HepG2 (cell line): ENCODE measurements around the gene ZWILCH. TPM values are rescaled to one million over a fixed set of nuclear protein-coding genes. Genes with fewer than 3 reads are reported as not detected.
A peak's percentile ranks its signal among the peaks of the same experiment; 100 is the strongest.

Source experiments
- ATAC-seq: fragments of 200-7000 bp; cut with Tn5 transposase; 3 replicates; pipeline ENCODE4 v1.9.1; 2020; ENCODE audit warnings: mild to moderate bottlenecking, moderate library complexity
- BruUV-seq: library from RNA; stranded (reverse); fragments of 400-500 nt; replicated peaks from 2 replicates; lab custom pipeline; 2021; lab: Mats Ljungman, UMichigan
- CTCF ChIA-PET: fragments of 300-600 bp; formaldehyde crosslinking; extraction: SDS; loops from one replicate; lab custom pipeline; 2021; ENCODE audit warnings: low total read pairs, inconsistent platforms, low intra/inter-chr PET ratio; lab: Yijun Ruan, JAX
- POLR2A ChIA-PET: fragments of 350-600 bp; sonication (Branson Sonifier 250); formaldehyde crosslinking; loops from one replicate; lab custom pipeline; 2020; ENCODE audit warnings: antibody characterized with exemption, inconsistent platforms; lab: Yijun Ruan, JAX
- DNase-seq: peaks from one replicate; pipeline ENCODE4 v3.0.0-alpha.2; 2015; ENCODE audit warnings: low spot score
- FAIRE-seq: peaks from 3 replicates; lab custom pipeline; 2011; peaks lifted over from hg19 to GRCh38; lab: Jason Lieb, UNC
- H2AFZ ChIP-seq: one replicate; pipeline ENCODE4 v1.6.1; 2011; ENCODE audit warnings: low read length, inconsistent platforms
- H3K27ac ChIP-seq: fragments of 300-600 bp; 3 replicates; pipeline ENCODE4 v1.8.0; 2011; ENCODE audit warnings: mixed run types, mild to moderate bottlenecking, mixed read lengths, low read length, inconsistent platforms; ENCODE audit not compliant: insufficient read depth; ENCODE audit errors: extremely low read length
- H3K27me3 ChIP-seq, 2 experiments: fragments of 200-600 bp in 1 of 2; 2 replicates in 1 of 2; 3 replicates in 1 of 2; pipeline versions ENCODE4 v1.6.0 to v1.8.0; 2011; ENCODE audit warnings: low read length in 2 of 2, mild to moderate bottlenecking in 2 of 2, moderate library complexity in 2 of 2, inconsistent platforms in 1 of 2; ENCODE audit not compliant: insufficient read depth in 2 of 2, control insufficient read depth in 1 of 2
- H3K36me3 ChIP-seq, 2 experiments: fragments of 200-600 bp in 1 of 2; replicated peaks in 1 of 2; 2 replicates in 1 of 2; 3 replicates in 1 of 2; pipeline versions ENCODE4 v1.5.1 to v1.8.0; 2011; ENCODE audit warnings: low read length in 2 of 2, inconsistent platforms in 1 of 2; ENCODE audit not compliant: insufficient read depth in 2 of 2, control insufficient read depth in 1 of 2
- H3K4me1 ChIP-seq: 2 replicates; pipeline ENCODE4 v1.5.1; 2012; ENCODE audit warnings: low read length, inconsistent platforms; ENCODE audit not compliant: insufficient read depth
- H3K4me2 ChIP-seq: 2 replicates; pipeline ENCODE4 v1.6.0; 2011; ENCODE audit warnings: low read depth, low read length, inconsistent platforms
- H3K4me3 ChIP-seq, 3 experiments: fragments of 200-600 bp in 1 of 3; sonication (generic), shearing (Covaris generic) in 1 of 3; replicated peaks in 1 of 3; 2 replicates each; pipeline ENCODE4 v1.5.1; 2011 to 2016; ENCODE audit warnings: low read length in 3 of 3, inconsistent platforms in 2 of 3, low read depth in 2 of 3, mild to moderate bottlenecking in 2 of 3, control low read depth in 1 of 3, mixed read lengths in 1 of 3; ENCODE audit not compliant: insufficient read depth in 1 of 3
- H3K79me2 ChIP-seq: one replicate; pipeline ENCODE4 v1.6.1; 2011; ENCODE audit warnings: low read length, inconsistent platforms; ENCODE audit not compliant: insufficient read depth
- H3K9ac ChIP-seq: 2 replicates; pipeline ENCODE4 v1.6.0; 2011; ENCODE audit warnings: mild to moderate bottlenecking, low read depth, low read length, inconsistent platforms; ENCODE audit not compliant: insufficient read depth
- H3K9me3 ChIP-seq: 2 replicates; pipeline ENCODE4 v1.5.1; 2012; ENCODE audit warnings: mild to moderate bottlenecking, low read length
- H4K20me1 ChIP-seq: 2 replicates; pipeline ENCODE4 v1.6.0; 2011; ENCODE audit warnings: inconsistent platforms, mild to moderate bottlenecking, low read length, moderate library complexity; ENCODE audit not compliant: insufficient read depth
- CENPX ChIP-seq: sonication (generic); formaldehyde crosslinking; IDR thresholded peaks from 2 replicates; pipeline ENCODE4 v1.9.0; 2021; ENCODE audit warnings: mild to moderate bottlenecking, missing genetic modification reagents, moderate library complexity
- CTCF ChIP-seq: sonication (generic); formaldehyde crosslinking; IDR thresholded peaks from 2 replicates; pipeline ENCODE4 v1.5.0; 2020; ENCODE audit warnings: mild to moderate bottlenecking, missing genetic modification reagents, moderate library complexity
- ELF1 ChIP-seq: sonication (generic); formaldehyde crosslinking; IDR thresholded peaks from 2 replicates; pipeline ENCODE4 v1.4.0; 2020; ENCODE audit warnings: missing genetic modification reagents
- MAFG ChIP-seq: sonication (generic); formaldehyde crosslinking; IDR thresholded peaks from 2 replicates; pipeline ENCODE4 v1.5.1; 2020; ENCODE audit warnings: mild to moderate bottlenecking, missing genetic modification reagents
- MLLT10 ChIP-seq: sonication (generic); formaldehyde crosslinking; IDR thresholded peaks from 2 replicates; pipeline ENCODE4 v1.4.0; 2020; ENCODE audit warnings: missing genetic modification reagents
- STAG1 ChIP-seq: sonication (generic); formaldehyde crosslinking; IDR thresholded peaks from 2 replicates; pipeline ENCODE4 v1.4.0; 2020; ENCODE audit warnings: missing genetic modification reagents
- TBX3 ChIP-seq: fragments of 450-650 bp; IDR thresholded peaks from 2 replicates; pipeline ENCODE4 v1.6.1; 2017; ENCODE audit warnings: antibody characterized with exemption, mild to moderate bottlenecking, inconsistent platforms, borderline replicate concordance
- ZNF121 ChIP-seq: sonication (generic); formaldehyde crosslinking; IDR thresholded peaks from 2 replicates; pipeline ENCODE4 v1.5.0; 2020; ENCODE audit warnings: mild to moderate bottlenecking, missing genetic modification reagents
- WGBS: methylation state at CpG from one replicate; pipeline ENCODE4 v1.1.6; 2017; ENCODE audit warnings: low lambda C conversion rate; 5-methylcytosine and 5-hydroxymethylcytosine counted together
- in situ Hi-C: cut with HindIII; loops from 2 replicates; pipeline ENCODE4 v1.10.0; 2017; ENCODE audit warnings: low pct_unique_long_range_greater_than_20kb; ENCODE audit not compliant: extremely low pct_ligation_motif_present
- intact Hi-C: fragments of 100-400 bp; cut with micrococcal nuclease; formaldehyde crosslinking; loops from one replicate; pipeline ENCODE4 v1.10.0; 2022; ENCODE audit not compliant: unreplicated experiment
- polyA plus RNA-seq, 8 experiments: library from polyadenylated mRNA; depleted of rRNA in 3 of 8; stranded (reverse) in 7 of 8; unstranded in 1 of 8; fragments of >200 nt; fragmentation: Illumina TruSeq in 4 of 8; extraction: Trizol in 4 of 8; gene quantifications; 2 replicates each; pipeline versions ENCODE4 v1.2.1 to v1.2.3, GENCODE V29; 2011 to 2016; ENCODE audit warnings: low read depth in 4 of 8, missing spikeins in 1 of 8, mixed read lengths in 1 of 8; ENCODE audit not compliant: insufficient read depth in 1 of 8
- total RNA-seq, 5 experiments: library from RNA; depleted of rRNA; stranded (reverse); fragments of >200 nt; fragmentation: Illumina TruSeq; extraction: Trizol; gene quantifications; 2 replicates each; pipeline ENCODE4 v1.2.3, GENCODE V29; 2016; ENCODE audit warnings: low read depth in 1 of 5
- TF ChIP-seq, protein P1 (sequence below): IDR thresholded peaks from 2 replicates; pipeline ENCODE4 v1.6.1; 2016; ENCODE audit warnings: missing compliant biosample characterization, missing genetic modification reagents, borderline replicate concordance

ZWILCH gene
- total and polyA plus RNA-seq, 2 of the 13 experiments (the other 11 are each of a cell fraction or from before 2014, with no cell fraction given), result 9.5 to 27.8 TPM

- TF ChIP-seq TBX3 (no peak), MLLT10 (CRISPR knock-in tag) (no peak), ZNF121 (no peak), MAFG (CRISPR knock-in tag) (no peak), CENPX (CRISPR knock-in tag) (no peak)
Measured at GRCh38 chr15:66593219-66593780, 88.2 kb downstream of the ZWILCH start (continued).

DNA sequence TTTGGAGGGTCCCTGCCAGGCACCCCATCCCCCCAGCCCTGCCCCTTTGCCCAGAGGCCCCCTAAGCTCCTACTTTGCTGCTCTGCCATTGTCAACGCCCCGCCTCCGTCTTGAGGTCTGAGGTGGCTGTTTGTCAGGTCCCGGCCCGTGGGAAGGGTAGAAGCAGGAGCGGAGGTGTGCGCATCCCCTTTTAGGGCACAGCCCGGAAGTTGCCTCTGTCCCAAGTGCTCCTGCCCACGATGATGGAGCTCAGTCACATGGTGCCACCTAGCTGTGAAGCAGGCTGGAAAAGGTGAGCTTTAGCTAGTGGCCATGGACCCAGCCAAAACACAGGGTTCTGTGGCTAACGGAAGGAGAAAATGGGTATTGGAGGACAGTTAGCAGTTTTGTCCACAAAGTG lies 89.2 kb downstream of the ZWILCH start:
- H3K79me2 ChIP-seq, result no peaks in the 10 kb centered on the region
- no peak overlapping the region for H3K4me3 ChIP-seq
- H3K27me3 ChIP-seq, result no peaks in the 10 kb centered on the region; a peak in 1 of 5 replicates
- WGBS, result 64% methylated on average over 9 of the region's 10 CpGs
- H3K4me2 ChIP-seq, result no peak overlapping the region
- in situ Hi-C loops (no loop called here), intact Hi-C loops (no loop called here)
- ATAC-seq (peak; percentile 51; the same call in 2 of the 3 replicates), DNase-seq (no peak), FAIRE-seq (no peak)
- H3K9ac ChIP-seq, result no peak overlapping the region
- no peak overlapping the region for H3K27ac ChIP-seq
- ChIA-PET POLR2A (no interaction called here), CTCF (no interaction called here)
- H2AFZ ChIP-seq, result no peak overlapping the region
- H4K20me1 ChIP-seq, result no peaks in the 10 kb centered on the region
- TF ChIP-seq STAG1 (peak; percentile 50), ELF1 (CRISPR knock-in tag) (no peak), CTCF (CRISPR knock-in tag) (peak; percentile 58)
- TF ChIP-seq, protein P1, sequence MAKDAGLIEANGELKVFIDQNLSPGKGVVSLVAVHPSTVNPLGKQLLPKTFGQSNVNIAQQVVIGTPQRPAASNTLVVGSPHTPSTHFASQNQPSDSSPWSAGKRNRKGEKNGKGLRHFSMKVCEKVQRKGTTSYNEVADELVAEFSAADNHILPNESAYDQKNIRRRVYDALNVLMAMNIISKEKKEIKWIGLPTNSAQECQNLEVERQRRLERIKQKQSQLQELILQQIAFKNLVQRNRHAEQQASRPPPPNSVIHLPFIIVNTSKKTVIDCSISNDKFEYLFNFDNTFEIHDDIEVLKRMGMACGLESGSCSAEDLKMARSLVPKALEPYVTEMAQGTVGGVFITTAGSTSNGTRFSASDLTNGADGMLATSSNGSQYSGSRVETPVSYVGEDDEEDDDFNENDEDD (CRISPR knock-in tag), result no peak
- peaks cover 9% of the 10 kb centered on the region for H3K4me1 ChIP-seq
- H3K36me3 ChIP-seq, result no peaks in the 10 kb centered on the region
- no peaks in the 10 kb centered on the region for H3K9me3 ChIP-seq
- BruUV-seq, result no TSS peak
